Urinary bladder (tissue), 4 donors: ENCODE results near the gene MMP20. TPM values are rescaled to one million over a fixed set of nuclear protein-coding genes. Genes with fewer than 3 reads are reported as not detected.

ENCODE experiments used
- DNase-seq: peaks from one replicate; pipeline ENCODE4 v3.0.0-alpha.2; 2015; ENCODE audit errors: extremely low spot score
- H3K27ac ChIP-seq: one replicate; pipeline ENCODE4 v1.5.1; 2013; ENCODE audit warnings: low read depth, mild to moderate bottlenecking, moderate library complexity
- H3K36me3 ChIP-seq: one replicate; pipeline ENCODE4 v1.6.1; 2013; ENCODE audit warnings: mild to moderate bottlenecking, moderate library complexity; ENCODE audit not compliant: insufficient read depth
- H3K4me1 ChIP-seq: one replicate; pipeline ENCODE4 v1.6.1; 2013; ENCODE audit warnings: mild to moderate bottlenecking, moderate library complexity; ENCODE audit not compliant: insufficient read depth
- H3K4me3 ChIP-seq: one replicate; pipeline ENCODE4 v1.5.1; 2013; ENCODE audit warnings: low read depth, low read length
- WGBS: extraction: QIAGEN DNeasy Blood & Tissue Kit; methylation state at CpG from one replicate; pipeline ENCODE4 v1.1.7; 2013; 5-methylcytosine and 5-hydroxymethylcytosine counted together
- polyA plus RNA-seq: library from polyadenylated mRNA; stranded (reverse); fragments of 200-250 nt; gene quantifications from one replicate; pipeline ENCODE4 v1.2.3, GENCODE V29; 2013
- total RNA-seq: library from RNA; depleted of rRNA; stranded (reverse); fragments of >200 nt; gene quantifications from one replicate; pipeline ENCODE4 v1.2.3, GENCODE V29; 2014
- donor health status: healthy with polysubstance abuse.
- donor health status: healthy.

MMP20 gene
- total and polyA plus RNA-seq, 2 donors: not detected

GRCh38 chr11:102615077-102615893 is 9.8 kb downstream of the MMP20 start:
- Histone ChIP-seq H3K36me3 (no peaks in the 10 kb centered on the region), H3K27ac (no peak overlapping the region), H3K4me3 (no peak overlapping the region), H3K4me1 (no peaks in the 10 kb centered on the region)
- WGBS: 87% methylated on average over 7 of the region's 7 CpGs
- DNase-seq: no peak

DNA sequence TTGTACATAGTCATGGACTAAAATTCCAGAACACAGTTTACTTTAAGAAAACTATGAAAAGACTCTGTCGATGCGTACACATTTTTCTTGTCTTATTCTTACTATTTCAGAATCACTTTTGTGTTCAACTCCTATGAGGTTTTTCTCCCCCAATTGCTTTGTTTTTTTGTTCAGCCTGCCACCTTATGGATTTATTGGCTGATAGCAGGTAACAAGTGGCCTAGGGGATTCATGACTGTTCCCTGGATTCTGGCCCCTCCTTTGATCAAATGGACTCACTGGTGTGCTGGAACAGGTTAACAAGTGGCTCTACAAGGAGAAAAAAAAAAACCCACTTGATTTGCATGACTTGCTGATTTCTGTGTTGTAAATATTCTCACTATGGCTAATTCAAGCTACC is 10.6 kb downstream of the MMP20 start:
- H3K4me3 ChIP-seq: no peak overlapping the region
- H3K27ac ChIP-seq: no peak overlapping the region
- no peak for DNase-seq
- H3K36me3 ChIP-seq: no peaks in the 10 kb centered on the region
- 56% methylated on average over 2 of the region's 2 CpGs for WGBS
- no peaks in the 10 kb centered on the region for H3K4me1 ChIP-seq

GRCh38 chr11:102614031-102614430 is 11.1 kb downstream of the MMP20 start:
- WGBS: 84% methylated on average over 2 of the region's 2 CpGs
- DNase-seq: no peak
- no peaks in the 10 kb centered on the region for H3K36me3 ChIP-seq

DNA sequence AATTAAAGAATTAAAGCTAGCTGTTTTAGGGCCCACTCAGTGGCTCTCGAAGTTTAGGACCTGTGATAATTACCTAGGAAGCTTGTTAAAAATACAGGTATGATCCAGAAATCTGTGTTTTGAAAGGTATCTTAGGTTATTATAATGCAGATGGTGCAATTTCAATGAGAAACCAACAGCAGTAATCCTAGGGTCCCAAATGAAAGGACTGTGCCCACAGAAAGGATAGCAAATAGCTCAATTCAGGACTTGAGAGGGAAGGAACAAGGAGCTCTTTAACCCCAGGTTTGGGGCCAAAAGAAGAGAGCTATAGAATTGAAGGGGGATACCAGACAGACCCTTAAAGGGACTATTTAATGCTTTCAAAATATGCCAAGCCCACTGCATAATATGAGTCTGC is 11.7 kb downstream of the MMP20 start:
- 66% methylated on average over 1 of the region's 1 CpG for WGBS
- DNase-seq: no peak
- no peaks in the 10 kb centered on the region for H3K4me1 ChIP-seq
- H3K27ac ChIP-seq: no peak overlapping the region
- no peak overlapping the region for H3K4me3 ChIP-seq
- H3K36me3 ChIP-seq: no peaks in the 10 kb centered on the region

More at GRCh38 chr11:102614031-102614430, 11.1 kb downstream of the MMP20 start:
- no peak overlapping the region for H3K4me3 ChIP-seq
- H3K4me1 ChIP-seq: no peaks in the 10 kb centered on the region
- H3K27ac ChIP-seq: no peak overlapping the region

- WGBS: 90% methylated on average over 4 of the region's 4 CpGs
- DNase-seq: no peak
- H3K36me3 ChIP-seq: no peaks in the 10 kb centered on the region
- H3K27ac ChIP-seq: no peak overlapping the region
- H3K4me1 ChIP-seq: no peaks in the 10 kb centered on the region
- H3K4me3 ChIP-seq: no peak overlapping the region
Measured at GRCh38 chr11:102611291-102611690, 13.8 kb downstream of the MMP20 start.

DNA sequence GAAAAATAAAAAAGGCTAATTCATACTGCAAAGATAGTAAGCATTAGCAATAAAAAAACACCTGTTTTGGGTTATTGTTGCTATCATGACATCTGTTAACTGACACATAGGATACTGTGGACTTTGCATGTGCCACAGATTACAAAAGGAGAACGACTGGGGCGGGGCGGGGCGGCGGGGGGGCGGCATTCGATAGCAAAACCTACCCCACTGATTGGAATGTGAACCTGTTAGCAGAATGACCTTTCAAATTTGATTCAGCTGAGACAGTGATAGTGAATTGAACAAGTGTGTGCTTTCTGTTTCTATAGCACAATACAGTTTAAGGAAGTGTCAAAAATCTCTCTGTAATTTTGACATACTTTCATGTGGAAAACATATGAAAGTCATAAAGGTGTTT is 14.9 kb downstream of the MMP20 start:
- WGBS: 81% methylated on average over 7 of the region's 7 CpGs
- no peak for DNase-seq
- Histone ChIP-seq H3K36me3 (no peaks in the 10 kb centered on the region), H3K27ac (no peak overlapping the region), H3K4me1 (no peaks in the 10 kb centered on the region), H3K4me3 (no peak overlapping the region)

- no peak for DNase-seq
- Histone ChIP-seq H3K4me3 (no peak overlapping the region), H3K36me3 (no peaks in the 10 kb centered on the region), H3K4me1 (no peaks in the 10 kb centered on the region), H3K27ac (no peak overlapping the region)
- WGBS: 77% methylated on average over 3 of the region's 3 CpGs
Measured at GRCh38 chr11:102608699-102609098, 16.4 kb downstream of the MMP20 start.

- no peak for DNase-seq
Measured at GRCh38 chr11:102604875-102605274, 20.3 kb downstream of the MMP20 start.

DNA sequence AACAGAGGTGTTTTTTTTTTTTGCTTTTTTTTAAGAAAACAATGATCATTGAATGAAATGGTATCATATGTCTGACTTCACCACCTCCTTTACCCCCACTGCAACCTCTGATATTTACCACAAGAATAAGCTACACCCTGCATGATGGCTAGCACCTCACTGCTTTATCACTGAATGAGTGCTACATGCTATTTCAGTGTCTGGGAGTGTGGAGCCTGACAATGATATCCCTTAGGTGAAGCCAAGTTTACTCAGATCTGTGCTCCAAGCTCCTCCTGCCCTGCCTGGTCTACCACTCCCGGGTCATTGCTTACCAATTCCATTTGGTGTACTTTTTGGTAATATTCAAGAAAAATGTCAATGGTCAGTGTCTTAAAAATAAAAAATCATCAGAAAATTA is 21.1 kb downstream of the MMP20 start:
- no peak overlapping the region for H3K4me3 ChIP-seq
- H3K27ac ChIP-seq: no peak overlapping the region
- DNase-seq: no peak
- no peaks in the 10 kb centered on the region for H3K36me3 ChIP-seq
- H3K4me1 ChIP-seq: no peaks in the 10 kb centered on the region
- 95% methylated on average over 1 of the region's 1 CpG for WGBS

More at GRCh38 chr11:102604875-102605274, 20.3 kb downstream of the MMP20 start:
- H3K4me3 ChIP-seq: no peak overlapping the region
- WGBS: 87% methylated on average over 3 of the region's 3 CpGs
- H3K27ac ChIP-seq: no peak overlapping the region
- no peaks in the 10 kb centered on the region for H3K36me3 ChIP-seq
- no peaks in the 10 kb centered on the region for H3K4me1 ChIP-seq

GRCh38 chr11:102603576-102603975 is 21.6 kb downstream of the MMP20 start:
- Histone ChIP-seq H3K27ac (no peak overlapping the region), H3K4me1 (no peaks in the 10 kb centered on the region), H3K4me3 (no peak overlapping the region), H3K36me3 (no peaks in the 10 kb centered on the region)
- DNase-seq: no peak
- 82% methylated on average over 5 of the region's 5 CpGs for WGBS

GRCh38 chr11:102603091-102603490 is 22.0 kb downstream of the MMP20 start:
- Histone ChIP-seq H3K4me1 (no peaks in the 10 kb centered on the region), H3K4me3 (no peak overlapping the region), H3K27ac (no peak overlapping the region), H3K36me3 (no peaks in the 10 kb centered on the region)
- 68% methylated on average over 5 of the region's 5 CpGs for WGBS
- DNase-seq: no peak

DNA sequence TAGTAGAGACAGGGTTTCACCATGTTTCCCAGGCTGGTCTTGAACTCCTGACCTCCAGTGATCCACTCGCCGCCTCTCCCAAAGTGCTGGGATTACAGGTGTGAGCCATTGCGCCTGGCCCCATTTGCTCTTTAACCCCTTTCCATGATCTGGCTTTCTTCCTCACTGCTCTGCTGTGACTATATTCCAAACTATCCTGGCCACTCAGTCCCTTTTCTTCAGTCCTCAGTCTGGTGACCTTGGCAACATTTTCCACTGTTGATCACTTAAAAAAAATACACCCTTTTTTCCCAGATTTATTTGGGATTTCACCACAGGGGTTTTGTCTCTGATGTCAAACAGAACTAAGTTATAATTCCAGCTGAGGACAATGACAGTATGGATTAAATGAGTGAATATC is 24.5 kb downstream of the MMP20 start:
- Histone ChIP-seq H3K4me1 (no peaks in the 10 kb centered on the region), H3K27ac (no peak overlapping the region), H3K4me3 (no peak overlapping the region), H3K36me3 (no peaks in the 10 kb centered on the region)
- DNase-seq: no peak
- 90% methylated on average over 3 of the region's 3 CpGs for WGBS

DNA sequence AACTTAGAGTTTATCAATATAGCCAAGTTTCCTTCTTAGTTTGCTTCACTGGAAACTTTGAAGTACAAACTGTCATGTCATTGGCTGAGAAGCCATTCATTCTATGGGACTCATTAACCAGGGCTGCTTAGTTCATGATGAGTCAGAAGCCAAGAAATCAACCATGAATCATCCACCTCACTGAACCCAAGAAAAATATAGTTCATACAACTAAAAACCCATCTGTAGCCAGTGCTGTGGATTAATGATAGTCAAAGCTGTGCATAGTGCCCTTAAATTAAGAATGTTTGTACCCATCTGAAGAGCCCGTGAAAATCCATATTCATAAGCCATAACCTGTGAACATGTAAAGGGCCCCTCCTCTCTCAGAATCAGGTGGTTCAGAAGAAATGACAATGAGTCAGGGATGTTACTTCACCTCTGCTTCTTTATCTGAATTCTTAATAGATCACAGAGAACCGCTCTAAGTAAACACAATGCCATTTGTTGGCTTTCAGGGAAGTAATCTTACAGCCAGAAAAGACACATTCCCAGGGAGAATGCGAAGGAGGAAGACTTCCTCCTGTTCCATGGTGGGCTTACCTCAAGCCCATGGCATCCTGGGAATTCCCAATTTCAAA is 25.4 kb downstream of the MMP20 start:
- WGBS: 64% methylated on average over 3 of the region's 3 CpGs
- Histone ChIP-seq H3K27ac (no peak overlapping the region), H3K36me3 (no peaks in the 10 kb centered on the region), H3K4me1 (no peaks in the 10 kb centered on the region), H3K4me3 (no peak overlapping the region)
- DNase-seq: no peak

GRCh38 chr11:102598272-102598671 is 26.9 kb downstream of the MMP20 start:
- WGBS: 54% methylated on average over 1 of the region's 1 CpG
- Histone ChIP-seq H3K36me3 (no peaks in the 10 kb centered on the region), H3K27ac (no peak overlapping the region)

More at GRCh38 chr11:102598272-102598671, 26.9 kb downstream of the MMP20 start:
- H3K4me1 ChIP-seq: no peaks in the 10 kb centered on the region
- no peak for DNase-seq
- no peak overlapping the region for H3K4me3 ChIP-seq
